CD14-positive monocyte (primary cell): ENCODE results near the gene GAP43. TPM values are rescaled to one million over a fixed set of nuclear protein-coding genes. Genes with fewer than 3 reads are reported as not detected.

Source experiments
- DNase-seq, 3 donors: peaks; one replicate each; pipeline ENCODE4 v3.0.0-alpha.2; 2011 to 2022
- H2AFZ ChIP-seq: 2 replicates; pipeline ENCODE4 v1.6.0; 2012; ENCODE audit warnings: mild to moderate bottlenecking, low read depth, low read length, inconsistent platforms; ENCODE audit not compliant: insufficient read depth, poor library complexity, severe bottlenecking
- H3K27ac ChIP-seq, 2 donors: 1 replicate in 1 of 2; 2 replicates in 1 of 2; pipeline ENCODE4 v1.5.1; 2012 to 2013; ENCODE audit warnings: low read length in 2 of 2, control low read depth in 1 of 2, inconsistent platforms in 1 of 2, low read depth in 1 of 2, mild to moderate bottlenecking in 1 of 2
- H3K27me3 ChIP-seq, 2 donors: one replicate each; pipeline versions ENCODE4 v1.6.0 to v1.6.1; 2011 to 2013; ENCODE audit warnings: low read length in 2 of 2; ENCODE audit not compliant: control insufficient read depth in 2 of 2, insufficient read depth in 2 of 2
- H3K36me3 ChIP-seq, 2 donors: replicated peaks in 1 of 2; 1 replicate in 1 of 2; 2 replicates in 1 of 2; pipeline versions ENCODE4 v1.5.1 to v1.6.1; 2012 to 2013; ENCODE audit warnings: low read length in 2 of 2, control low read depth in 1 of 2, inconsistent platforms in 1 of 2, mild to moderate bottlenecking in 1 of 2; ENCODE audit not compliant: insufficient read depth in 2 of 2, control insufficient read depth in 1 of 2
- H3K4me1 ChIP-seq, 2 donors: 1 replicate in 1 of 2; 2 replicates in 1 of 2; pipeline versions ENCODE4 v1.5.1 to v1.6.1; 2012 to 2013; ENCODE audit warnings: low read length in 2 of 2, control low read depth in 1 of 2, inconsistent platforms in 1 of 2, mild to moderate bottlenecking in 1 of 2, moderate library complexity in 1 of 2; ENCODE audit not compliant: insufficient read depth in 2 of 2, control insufficient read depth in 1 of 2
- H3K4me2 ChIP-seq: replicated peaks from 2 replicates; pipeline ENCODE3; 2012; ENCODE audit warnings: low read length, moderate library complexity, mild to moderate bottlenecking; ENCODE audit not compliant: poor library complexity, severe bottlenecking; ENCODE audit errors: extremely low read depth
- H3K4me3 ChIP-seq, 3 experiments: fragments of 200-600 bp in 1 of 3; sonication (generic) in 1 of 3; replicated peaks in 1 of 3; 1 replicate in 2 of 3; 2 replicates in 1 of 3; pipeline ENCODE4 v1.5.1; 2011 to 2013; ENCODE audit warnings: low read length in 3 of 3, mild to moderate bottlenecking in 3 of 3, control low read depth in 2 of 3, low read depth in 2 of 3, inconsistent platforms in 1 of 3, moderate library complexity in 1 of 3
- H3K79me2 ChIP-seq: 2 replicates; pipeline ENCODE4 v1.6.0; 2012; ENCODE audit warnings: mild to moderate bottlenecking, control low read depth, inconsistent platforms, low read length, moderate library complexity; ENCODE audit not compliant: insufficient read depth
- H3K9ac ChIP-seq: 2 replicates; pipeline ENCODE4 v1.6.0; 2017; ENCODE audit warnings: low read length, mild to moderate bottlenecking; ENCODE audit not compliant: insufficient read depth, poor library complexity, severe bottlenecking
- H3K9me3 ChIP-seq, 2 donors: replicated peaks in 1 of 2; 1 replicate in 1 of 2; 2 replicates in 1 of 2; pipeline versions ENCODE4 v1.5.1 to v1.6.1; 2012 to 2013; ENCODE audit warnings: low read length in 2 of 2, control low read depth in 1 of 2; ENCODE audit not compliant: control insufficient read depth in 1 of 2, insufficient read depth in 1 of 2
- H4K20me1 ChIP-seq: 2 replicates; pipeline ENCODE4 v1.6.0; 2012; ENCODE audit warnings: mild to moderate bottlenecking, low read length, control low read depth, moderate library complexity; ENCODE audit not compliant: insufficient read depth
- H3K27ac Mint-ChIP-seq, 7 donors: one replicate each; pipeline ENCODE4 v1.8.0; 2020; ENCODE audit warnings: mild to moderate bottlenecking in 7 of 7, mixed read lengths in 7 of 7, moderate library complexity in 6 of 7, inconsistent platforms in 2 of 7
- H3K27me3 Mint-ChIP-seq, 3 donors: one replicate each; pipeline ENCODE4 v1.8.0; 2021 to 2022; ENCODE audit warnings: low read depth in 3 of 3, mild to moderate bottlenecking in 3 of 3, mixed read lengths in 3 of 3, moderate library complexity in 3 of 3, inconsistent platforms in 1 of 3
- H3K36me3 Mint-ChIP-seq, 2 donors: one replicate each; pipeline ENCODE4 v1.8.0; 2020; ENCODE audit warnings: mixed read lengths in 2 of 2, inconsistent platforms in 1 of 2, mild to moderate bottlenecking in 1 of 2
- H3K4me1 Mint-ChIP-seq: one replicate; pipeline ENCODE4 v1.8.0; 2020; ENCODE audit warnings: mild to moderate bottlenecking, mixed read lengths
- H3K4me3 Mint-ChIP-seq, 2 donors: one replicate each; pipeline ENCODE4 v1.8.0; 2020; ENCODE audit warnings: mild to moderate bottlenecking in 2 of 2, mixed read lengths in 2 of 2, moderate library complexity in 1 of 2
- H3K9me3 Mint-ChIP-seq, 7 donors: one replicate each; pipeline ENCODE4 v1.8.0; 2020 to 2022; ENCODE audit warnings: mixed read lengths in 7 of 7, mild to moderate bottlenecking in 6 of 7, moderate library complexity in 6 of 7, inconsistent platforms in 2 of 7
- CTCF ChIP-seq: fragments of 200-600 bp; IDR thresholded peaks from one replicate; pipeline ENCODE4 v1.8.0; 2022; ENCODE audit warnings: antibody characterized with exemption, mild to moderate bottlenecking
- WGBS: methylation state at CpG from one replicate; pipeline ENCODE4 v1.1.5; 2013; ENCODE audit warnings: missing lambda C conversion rate; ENCODE audit not compliant: insufficient coverage; 5-methylcytosine and 5-hydroxymethylcytosine counted together
- intact Hi-C, 2 donors: fragments of 100-400 bp; cut with micrococcal nuclease; formaldehyde crosslinking; loops; one replicate each; pipeline versions ENCODE4 v1.15.0 to v1.15.1; 2023
- polyA plus RNA-seq, 3 donors: library from polyadenylated mRNA; depleted of rRNA in 1 of 3; unstranded in 2 of 3; stranded (reverse) in 1 of 3; fragments of 300-500 nt in 2 of 3; fragments of >200 nt in 1 of 3; fragmentation: Illumina TruSeq in 2 of 3; gene quantifications; 1 replicate in 2 of 3; 2 replicates in 1 of 3; pipeline ENCODE4 v1.2.3, GENCODE V29; 2012 to 2021

The GAP43 gene
- polyA plus RNA-seq, 3 donors: not detected

- Mint-ChIP-seq H3K36me3 (no peaks in the 10 kb centered on the region), H3K4me1 (peaks cover 15% of the 10 kb centered on the region), H3K9me3 (peaks cover 0 to 2% (median 0%) of the 10 kb centered on the region in 7 donors), H3K27ac (no peak overlapping the region), H3K27me3 (peaks cover 21 to 41% (median 29%) of the 10 kb centered on the region in 3 donors), H3K4me3 (no peak overlapping the region)
- intact Hi-C loops: no loop called here
- no peak for TF ChIP-seq CTCF
- Histone ChIP-seq H3K9ac (no peak overlapping the region), H3K36me3 (no peaks in the 10 kb centered on the region), H3K9me3 (no peaks in the 10 kb centered on the region), H3K4me2 (no peak overlapping the region), H3K79me2 (no peaks in the 10 kb centered on the region), H3K4me3 (no peak overlapping the region), H3K4me1 (peaks cover 3 to 11% of the 10 kb centered on the region in 2 donors), H3K27me3 (peaks cover 12 to 38% of the 10 kb centered on the region in 2 donors), H2AFZ (no peak overlapping the region), H3K27ac (no peak overlapping the region), H4K20me1 (no peaks in the 10 kb centered on the region)
- WGBS: 86% methylated on average over 1 of the region's 2 CpGs
- no peak for DNase-seq
These were observed 32.5 kb downstream of the GAP43 start for GRCh38 chr3:115655761-115656282.

- Histone ChIP-seq H3K4me2 (no peak overlapping the region), H3K27ac (no peak overlapping the region), H4K20me1 (no peaks in the 10 kb centered on the region), H3K4me1 (peaks cover 3 to 11% of the 10 kb centered on the region in 2 donors), H3K79me2 (no peaks in the 10 kb centered on the region), H3K9ac (no peak overlapping the region), H3K9me3 (no peaks in the 10 kb centered on the region), H3K27me3 (peaks cover 12 to 46% of the 10 kb centered on the region in 2 donors), H3K4me3 (no peak overlapping the region), H2AFZ (no peak overlapping the region), H3K36me3 (no peaks in the 10 kb centered on the region)
- TF ChIP-seq CTCF: no peak
- H3K36me3 Mint-ChIP-seq: no peaks in the 10 kb centered on the region
- peaks cover 13% of the 10 kb centered on the region for H3K4me1 Mint-ChIP-seq
- H3K4me3 Mint-ChIP-seq: peak overlapping the region in 1 of 2 donors; percentile 10
- H3K27me3 Mint-ChIP-seq: peaks cover 23 to 51% (median 33%) of the 10 kb centered on the region in 3 donors
- intact Hi-C loops: no loop called here
- no peak for DNase-seq
- 86% methylated on average over 1 of the region's 5 CpGs for WGBS
- H3K27ac Mint-ChIP-seq: no peak overlapping the region
- peaks cover 0 to 2% (median 0%) of the 10 kb centered on the region in 7 donors for H3K9me3 Mint-ChIP-seq
These were observed 33.9 kb downstream of the GAP43 start for GRCh38 chr3:115657168-115657567.
